Stomach (tissue), 4 donors: Measurements from ENCODE around the gene SPATA22.

Source experiments
- EP300 ChIP-seq: sonication (generic); formaldehyde crosslinking; IDR thresholded peaks from one replicate; pipeline ENCODE4 v1.6.1; 2017; ENCODE audit warnings: antibody characterized with exemption
- POLR2A ChIP-seq, 4 donors: fragments of 450-650 bp; IDR thresholded peaks; one replicate each; pipeline ENCODE4 v1.6.1; 2016; ENCODE audit warnings: antibody characterized with exemption in 4 of 4, control low read depth in 2 of 4, mild to moderate bottlenecking in 1 of 4, moderate library complexity in 1 of 4
- TF ChIP-seq, protein P1 (sequence below), 7 experiments: fragments of 450-650 bp in 4 of 7; fragments of 200-600 bp in 3 of 7; sonication (generic) in 3 of 7; IDR thresholded peaks; one replicate each; pipeline ENCODE4 v1.5.1; 2016 to 2019; ENCODE audit warnings: antibody characterized with exemption in 7 of 7, control low read depth in 2 of 7, mild to moderate bottlenecking in 1 of 7

GRCh38 chr17:3512505-3513171, 41.0 kb upstream of the SPATA22 start:
- TF ChIP-seq POLR2A (IDR thresholded peaks at IDR 0.05) = no peak
- TF ChIP-seq, protein P1, sequence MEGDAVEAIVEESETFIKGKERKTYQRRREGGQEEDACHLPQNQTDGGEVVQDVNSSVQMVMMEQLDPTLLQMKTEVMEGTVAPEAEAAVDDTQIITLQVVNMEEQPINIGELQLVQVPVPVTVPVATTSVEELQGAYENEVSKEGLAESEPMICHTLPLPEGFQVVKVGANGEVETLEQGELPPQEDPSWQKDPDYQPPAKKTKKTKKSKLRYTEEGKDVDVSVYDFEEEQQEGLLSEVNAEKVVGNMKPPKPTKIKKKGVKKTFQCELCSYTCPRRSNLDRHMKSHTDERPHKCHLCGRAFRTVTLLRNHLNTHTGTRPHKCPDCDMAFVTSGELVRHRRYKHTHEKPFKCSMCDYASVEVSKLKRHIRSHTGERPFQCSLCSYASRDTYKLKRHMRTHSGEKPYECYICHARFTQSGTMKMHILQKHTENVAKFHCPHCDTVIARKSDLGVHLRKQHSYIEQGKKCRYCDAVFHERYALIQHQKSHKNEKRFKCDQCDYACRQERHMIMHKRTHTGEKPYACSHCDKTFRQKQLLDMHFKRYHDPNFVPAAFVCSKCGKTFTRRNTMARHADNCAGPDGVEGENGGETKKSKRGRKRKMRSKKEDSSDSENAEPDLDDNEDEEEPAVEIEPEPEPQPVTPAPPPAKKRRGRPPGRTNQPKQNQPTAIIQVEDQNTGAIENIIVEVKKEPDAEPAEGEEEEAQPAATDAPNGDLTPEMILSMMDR (IDR thresholded peaks at IDR 0.05) = no peak
- no peak for TF ChIP-seq EP300
